ENCODE measurements around the gene MAML2. TPM values are rescaled to one million over a fixed set of nuclear protein-coding genes. Genes with fewer than 3 reads are reported as not detected.

Gene MAML2
- total RNA-seq, 1 experiment from 2014 or later = 2.7 TPM

- WGBS (ENCODE audit: extremely low coverage, insufficient read length, low lambda C conversion rate) = no CpG with 5 or more reads among the region's 4 CpGs
- no peak overlapping the region for H3K27ac ChIP-seq (ENCODE audit: insufficient read length, low read depth, low read length)
- H3K4me1 Mint-ChIP-seq = peaks cover 6 to 8% of the 10 kb centered on the region in 2 experiments
These were observed 121.5 kb downstream of the MAML2 start for GRCh38 chr11:96221244-96222070.

More at GRCh38 chr11:96221244-96222070, 121.5 kb downstream of the MAML2 start:
- Mint-ChIP-seq H3K9me3 (no peaks in the 10 kb centered on the region), H3K27me3 (ENCODE audit: low read depth) (no peaks in the 10 kb centered on the region), H3K27ac (no peak overlapping the region), H3K36me3 (ENCODE audit: insufficient read depth in 1 of 3, low read depth in 3 of 3) (no peaks in the 10 kb centered on the region), H3K4me3 (no peak overlapping the region)
- Histone ChIP-seq H3T11ph (ENCODE audit: low read length) (no peak overlapping the region), H3K18ac (ENCODE audit: insufficient read length, low read depth, low read length) (no peak overlapping the region), H4K91ac (ENCODE audit: insufficient read length, low read depth, low read length) (no peak overlapping the region), H4K8ac (replicated peaks; ENCODE audit: insufficient read length, low read depth, low read length) (no peak overlapping the region), H2BK12ac (ENCODE audit: insufficient read length, low read depth, low read length) (no peak overlapping the region), H3K23ac (ENCODE audit: insufficient read length, low read depth, low read length) (no peak overlapping the region), H2BK120ac (ENCODE audit: low read depth, low read length, poor library complexity, severe bottlenecking) (no peak overlapping the region), H3K14ac (ENCODE audit: insufficient read depth, low read length) (no peak overlapping the region), H4K20me1 (ENCODE audit: control insufficient read depth, insufficient read depth, insufficient read length) (no peaks in the 10 kb centered on the region), H3K9me3 (ENCODE audit: control insufficient read depth, low read depth, low read length) (no peaks in the 10 kb centered on the region), H3K4me2 (ENCODE audit: insufficient read depth, insufficient read length, low read length) (no peak overlapping the region), H4K5ac (ENCODE audit: insufficient read length, low read depth, low read length) (no peak overlapping the region), H3K27me3 (ENCODE audit: insufficient read depth, low read length) (no peaks in the 10 kb centered on the region), H3K9ac (ENCODE audit: extremely low read depth, insufficient read length, low read length) (no peak overlapping the region), H2AFZ (ENCODE audit: low read length) (no peak overlapping the region), H2AK5ac (ENCODE audit: insufficient read length, low read length) (no peak overlapping the region), H2BK15ac (ENCODE audit: low read depth, low read length) (no peak overlapping the region), H3K79me1 (ENCODE audit: insufficient read depth, low read depth, low read length, poor library complexity, severe bottlenecking) (no peaks in the 10 kb centered on the region), H3K4ac (ENCODE audit: low read depth, low read length) (no peak overlapping the region), H3K79me2 (ENCODE audit: insufficient read depth, low read length) (no peaks in the 10 kb centered on the region; the same call in 1 of the 2 replicates), H3K4me1 (ENCODE audit: insufficient read depth, low read length) (peaks cover 2% of the 10 kb centered on the region; the same call in 1 of the 2 replicates), H3K56ac (ENCODE audit: insufficient read length, low read depth, low read length) (no peak overlapping the region), H2BK5ac (ENCODE audit: insufficient read length, low read length) (no peak overlapping the region), H2BK20ac (ENCODE audit: low read depth, low read length, poor library complexity, severe bottlenecking) (no peak overlapping the region), H3K23me2 (ENCODE audit: insufficient read length, low read depth, low read length, poor library complexity, severe bottlenecking) (no peaks in the 10 kb centered on the region)
- TF ChIP-seq CTCF (conservative IDR thresholded peaks at IDR 0.05) = no peak
- no peak for DNase-seq
